Heart left ventricle (tissue), 16 donors: ENCODE data around the gene ANAPC2. TPM values are rescaled to one million over a fixed set of nuclear protein-coding genes. Genes with fewer than 3 reads are reported as not detected.

Experiments used
- ATAC-seq, 4 donors: fragments of 200-7000 bp; cut with Tn5 transposase; one replicate each; pipeline ENCODE4 v1.9.1; 2020 to 2022; ENCODE audit warnings: moderate library complexity in 4 of 4, mild to moderate bottlenecking in 3 of 4, moderate number of reproducible peaks in 1 of 4
- DNase-seq, 5 donors: peaks; one replicate each; pipeline ENCODE4 v3.0.0-alpha.2; 2020
- H3K27ac ChIP-seq, 12 donors: fragments of 200-600 bp; sonication (generic) in 4 of 12; one replicate each; pipeline versions ENCODE4 v1.5.0 to v1.8.0; 2016 to 2022; ENCODE audit warnings: mild to moderate bottlenecking in 2 of 12
- H3K27me3 ChIP-seq, 9 donors: fragments of 200-600 bp; sonication (generic) in 2 of 9; one replicate each; pipeline versions ENCODE4 v1.5.1 to v1.8.0; 2016 to 2022; ENCODE audit warnings: mild to moderate bottlenecking in 3 of 9
- H3K36me3 ChIP-seq, 9 donors: fragments of 200-600 bp; sonication (generic) in 2 of 9; one replicate each; pipeline versions ENCODE4 v1.5.0 to v1.8.0; 2018 to 2022; ENCODE audit warnings: mild to moderate bottlenecking in 2 of 9
- H3K4me1 ChIP-seq, 12 donors: fragments of 200-600 bp; sonication (generic) in 4 of 12; one replicate each; pipeline versions ENCODE4 v1.5.0 to v1.8.0; 2016 to 2022; ENCODE audit warnings: mild to moderate bottlenecking in 3 of 12
- H3K4me3 ChIP-seq, 12 donors: fragments of 200-600 bp; sonication (generic) in 4 of 12; one replicate each; pipeline versions ENCODE4 v1.5.0 to v1.8.0; 2017 to 2022; ENCODE audit warnings: mild to moderate bottlenecking in 9 of 12, moderate library complexity in 4 of 12
- H3K9me3 ChIP-seq, 12 donors: fragments of 200-600 bp; sonication (generic) in 4 of 12; one replicate each; pipeline versions ENCODE4 v1.5.0 to v1.8.0; 2016 to 2022; ENCODE audit warnings: mild to moderate bottlenecking in 1 of 12
- CTCF ChIP-seq, 12 donors: fragments of 200-600 bp; sonication (generic) in 4 of 12; IDR thresholded peaks; one replicate each; pipeline versions ENCODE4 v1.5.0 to v1.8.0; 2018 to 2022; ENCODE audit warnings: antibody characterized with exemption in 12 of 12, mild to moderate bottlenecking in 5 of 12
- POLR2A ChIP-seq, 2 donors: fragments of 450-650 bp; IDR thresholded peaks; one replicate each; pipeline ENCODE4 v1.6.1; 2017; ENCODE audit warnings: antibody characterized with exemption in 2 of 2, mild to moderate bottlenecking in 2 of 2, moderate library complexity in 2 of 2
- WGBS, 4 donors: extraction: QIAGEN DNeasy Blood & Tissue Kit in 2 of 4; methylation state at CpG; one replicate each; pipeline versions ENCODE4 v1.1.5 to v1.1.7; 2013 to 2018; 5-methylcytosine and 5-hydroxymethylcytosine counted together
- intact Hi-C, 10 donors: fragments of 100-400 bp; cut with DNase I; formaldehyde crosslinking; loops; one replicate each; pipeline versions ENCODE4 v1.11.1 to v1.14.2; 2022
- polyA plus RNA-seq, 2 donors: library from polyadenylated mRNA; stranded (reverse); fragments of 200-250 nt; gene quantifications; one replicate each; pipeline ENCODE4 v1.2.3, GENCODE V29; 2013
- total RNA-seq, 9 donors: library from RNA; depleted of rRNA in 2 of 9; stranded (reverse); fragments of >200 nt in 2 of 9; fragmentation: NEBNext Ultra II Directional in 3 of 9; extraction: Animal tissue kit (Norgen Biotek cat#: 25700) in 3 of 9; gene quantifications; one replicate each; pipeline versions ENCODE4 v1.1.0 to v1.2.4, GENCODE V29; 2016 to 2023
- donor health status: ischemic (EF 13 %, LVEDD 7.1; RV severe dilation, severe dysfunction).
- donor health status: healthy with polysubstance abuse.
- donor health status: DM: no; HTN: yes; CAD: no.
- donor health status: DM: no; HTN: no; CAD: no.
- donor health status: ischemic (EF 25% LVEDD 6.9; RV normal size, moderate dysfunction).
- donor health status: ischemic (EF 25% LVEDD 5.7; RV mildly dilated, moderate dysfunction).
- donor health status: healthy.
- donor health status: DM: yes; HTN: yes; CAD: no.
- donor health status: ischemic (EF 35%, LVEDD 5.7; RV mildly dilated, moderate dysfunction).
- donor health status: nonischemic (EF 11% LVEDD 7.7; RV severe dilation, severe dysfunction).
- donor health status: DM: yes; HTN: yes; CAD: no.
- donor health status: PGD.
- donor health status: ischemic (EF 29% LVEDD 5.4; RV normal size, mild dysfunction).
- donor health status: nonischemic (EF 23%, LVEDD 6.1; RV moderate dilation, normal function).

ANAPC2 gene
- total and polyA plus RNA-seq, 11 donors, result 14.3 to 35.9 (median 28.9) TPM

- TF ChIP-seq CTCF (IDR thresholded peaks at IDR 0.05), result peak in 8 of 12 donors; percentile 22 to 52 (median 42)
- no peak for TF ChIP-seq POLR2A (IDR thresholded peaks at IDR 0.05)
- intact Hi-C loops, result no loop called here
- H3K27ac ChIP-seq, result no peak overlapping the region
- DNase-seq (no peak), ATAC-seq (peak in 2 of 4 donors; percentile 37 to 44)
- peaks cover 0 to 4% (median 0%) of the 10 kb centered on the region in 12 donors for H3K4me1 ChIP-seq
- H3K9me3 ChIP-seq, result no peaks in the 10 kb centered on the region
- WGBS, 4 donors, result 52 to 62% (median 56%) methylated on average over 13 to 17 of the region's 17 CpGs
- peaks cover 0 to 47% (median 36%) of the 10 kb centered on the region in 9 donors for H3K36me3 ChIP-seq
- peaks cover 0 to 16% (median 0%) of the 10 kb centered on the region in 9 donors for H3K27me3 ChIP-seq
- no peak overlapping the region for H3K4me3 ChIP-seq
Observed at GRCh38 chr9:137176302-137177182, 11.8 kb downstream of the ANAPC2 start.

- ATAC-seq, result peak in 1 of 4 donors; percentile 9
- intact Hi-C loops, result no loop called here
- no peak overlapping the region for H3K4me3 ChIP-seq
- DNase-seq, result no peak
- 27 to 65% (median 41%) methylated on average over 12 to 33 of the region's 33 CpGs for WGBS, 4 donors
- H3K36me3 ChIP-seq, result peaks cover 0 to 36% (median 25%) of the 10 kb centered on the region in 9 donors
- no peak overlapping the region for H3K27ac ChIP-seq
- H3K4me1 ChIP-seq, result peaks cover 0 to 4% (median 0%) of the 10 kb centered on the region in 12 donors
- TF ChIP-seq CTCF (IDR thresholded peaks at IDR 0.05) (peak in 1 of 12 donors; percentile 18), POLR2A (IDR thresholded peaks at IDR 0.05) (no peak)
- H3K27me3 ChIP-seq, result peaks cover 0 to 22% (median 2%) of the 10 kb centered on the region in 9 donors
- H3K9me3 ChIP-seq, result no peaks in the 10 kb centered on the region
Observed at GRCh38 chr9:137175345-137175961, 12.9 kb downstream of the ANAPC2 start.

- peaks cover 0 to 7% (median under 1%) of the 10 kb centered on the region in 12 donors for H3K4me1 ChIP-seq
- TF ChIP-seq POLR2A (IDR thresholded peaks at IDR 0.05), result no peak
- no peak for TF ChIP-seq CTCF (IDR thresholded peaks at IDR 0.05)
- H3K9me3 ChIP-seq, result no peaks in the 10 kb centered on the region
- H3K27me3 ChIP-seq, result peaks cover under 1 to 29% (median 9%) of the 10 kb centered on the region in 9 donors
- H3K4me3 ChIP-seq, result no peak overlapping the region
- H3K36me3 ChIP-seq, result peaks cover 0 to 30% (median 19%) of the 10 kb centered on the region in 9 donors
- DNase-seq, result no peak
- intact Hi-C loops, result no loop called here
- no peak overlapping the region for H3K27ac ChIP-seq
- WGBS, 4 donors, result 30 to 58% (median 45%) methylated on average over 6 to 34 of the region's 34 CpGs
- no peak for ATAC-seq
Observed at GRCh38 chr9:137174722-137175293, 13.6 kb downstream of the ANAPC2 start.
